Stomach smooth muscle (tissue), 2 donors: ENCODE measurements around the gene ATXN1.

ENCODE experiments used
- H3K27ac ChIP-seq: one replicate; pipeline ENCODE4 v1.7.0; 2013; ENCODE audit warnings: mild to moderate bottlenecking, low read length, inconsistent platforms
- H3K27me3 ChIP-seq, 2 donors: one replicate each; pipeline ENCODE4 v1.7.0; 2013; ENCODE audit warnings: low read length in 2 of 2; ENCODE audit not compliant: insufficient read depth in 2 of 2, control insufficient read depth in 1 of 2
- H3K36me3 ChIP-seq, 2 donors: one replicate each; pipeline ENCODE4 v1.7.0; 2013; ENCODE audit warnings: low read length in 2 of 2; ENCODE audit not compliant: control insufficient read depth in 2 of 2, insufficient read depth in 2 of 2
- H3K4me1 ChIP-seq: one replicate; pipeline ENCODE4 v1.7.0; 2013; ENCODE audit warnings: low read length; ENCODE audit not compliant: control insufficient read depth, insufficient read depth
- H3K4me3 ChIP-seq, 2 donors: one replicate each; pipeline ENCODE4 v1.7.0; 2013; ENCODE audit warnings: low read length in 2 of 2
- H3K9ac ChIP-seq, 2 donors: one replicate each; pipeline ENCODE4 v1.7.0; 2013; ENCODE audit warnings: low read length in 2 of 2, mild to moderate bottlenecking in 1 of 2
- H3K9me3 ChIP-seq, 2 donors: one replicate each; pipeline ENCODE4 v1.7.0; 2013; ENCODE audit warnings: low read length in 2 of 2; ENCODE audit not compliant: control insufficient read depth in 2 of 2
- donor health status: healthy.
- donor health status: Pancreatic carcinoma.

The ATXN1 gene

GRCh38 chr6:16377470-16377869, 383.8 kb downstream of the ATXN1 start:
- no peaks in the 10 kb centered on the region for H3K36me3 ChIP-seq
- H3K4me1 ChIP-seq: peaks cover 12% of the 10 kb centered on the region
- no peak overlapping the region for H3K4me3 ChIP-seq
- no peak overlapping the region for H3K9ac ChIP-seq
- H3K27ac ChIP-seq: no peak overlapping the region
- H3K9me3 ChIP-seq: no peaks in the 10 kb centered on the region
- H3K27me3 ChIP-seq: no peaks in the 10 kb centered on the region

- Histone ChIP-seq H3K27ac (no peak overlapping the region), H3K4me1 (peaks cover 12% of the 10 kb centered on the region), H3K9me3 (no peaks in the 10 kb centered on the region), H3K27me3 (no peaks in the 10 kb centered on the region), H3K4me3 (no peak overlapping the region), H3K36me3 (no peaks in the 10 kb centered on the region), H3K9ac (no peak overlapping the region)
Measured at GRCh38 chr6:16375843-16376242, 385.4 kb downstream of the ATXN1 start.

GRCh38 chr6:16375206-16375605, 386.1 kb downstream of the ATXN1 start:
- H3K36me3 ChIP-seq: no peaks in the 10 kb centered on the region
- no peaks in the 10 kb centered on the region for H3K27me3 ChIP-seq
- H3K9me3 ChIP-seq: no peaks in the 10 kb centered on the region
- H3K9ac ChIP-seq: no peak overlapping the region
- no peak overlapping the region for H3K27ac ChIP-seq
- H3K4me1 ChIP-seq: peaks cover 12% of the 10 kb centered on the region
- H3K4me3 ChIP-seq: no peak overlapping the region

GRCh38 chr6:16374461-16375200, 386.6 kb downstream of the ATXN1 start:
- H3K36me3 ChIP-seq: no peaks in the 10 kb centered on the region
- no peak overlapping the region for H3K27ac ChIP-seq
- no peak overlapping the region for H3K9ac ChIP-seq
- no peaks in the 10 kb centered on the region for H3K27me3 ChIP-seq
- H3K4me3 ChIP-seq: no peak overlapping the region
- H3K9me3 ChIP-seq: no peaks in the 10 kb centered on the region
- peaks cover 12% of the 10 kb centered on the region for H3K4me1 ChIP-seq

- Histone ChIP-seq H3K27me3 (no peaks in the 10 kb centered on the region), H3K36me3 (no peaks in the 10 kb centered on the region), H3K9ac (no peak overlapping the region), H3K4me3 (no peak overlapping the region), H3K4me1 (peaks cover 12% of the 10 kb centered on the region), H3K9me3 (no peaks in the 10 kb centered on the region), H3K27ac (no peak overlapping the region)
Measured at GRCh38 chr6:16374016-16374415, 387.2 kb downstream of the ATXN1 start.

GRCh38 chr6:16372029-16372776, 389.1 kb downstream of the ATXN1 start:
- H3K27ac ChIP-seq: no peak overlapping the region
- no peak overlapping the region for H3K4me3 ChIP-seq
- H3K36me3 ChIP-seq: no peaks in the 10 kb centered on the region
- H3K9ac ChIP-seq: no peak overlapping the region
- H3K4me1 ChIP-seq: peaks cover 6% of the 10 kb centered on the region
- H3K9me3 ChIP-seq: no peaks in the 10 kb centered on the region
- H3K27me3 ChIP-seq: no peaks in the 10 kb centered on the region

GRCh38 chr6:16371401-16371800, 389.9 kb downstream of the ATXN1 start:
- no peak overlapping the region for H3K9ac ChIP-seq
- no peak overlapping the region for H3K27ac ChIP-seq
- no peaks in the 10 kb centered on the region for H3K27me3 ChIP-seq
- no peaks in the 10 kb centered on the region for H3K9me3 ChIP-seq
- H3K4me1 ChIP-seq: peaks cover 6% of the 10 kb centered on the region
- no peaks in the 10 kb centered on the region for H3K36me3 ChIP-seq
- no peak overlapping the region for H3K4me3 ChIP-seq

GRCh38 chr6:16370943-16371342, 390.3 kb downstream of the ATXN1 start:
- H3K27me3 ChIP-seq: no peaks in the 10 kb centered on the region
- H3K4me3 ChIP-seq: no peak overlapping the region
- H3K9ac ChIP-seq: no peak overlapping the region
- H3K27ac ChIP-seq: no peak overlapping the region
- H3K4me1 ChIP-seq: peaks cover 6% of the 10 kb centered on the region
- H3K36me3 ChIP-seq: no peaks in the 10 kb centered on the region
- no peaks in the 10 kb centered on the region for H3K9me3 ChIP-seq

- Histone ChIP-seq H3K36me3 (no peaks in the 10 kb centered on the region), H3K9me3 (no peaks in the 10 kb centered on the region), H3K4me1 (peaks cover 4% of the 10 kb centered on the region), H3K27me3 (no peaks in the 10 kb centered on the region), H3K4me3 (no peak overlapping the region), H3K9ac (no peak overlapping the region), H3K27ac (no peak overlapping the region)
Measured at GRCh38 chr6:16369989-16370388, 391.3 kb downstream of the ATXN1 start.

GRCh38 chr6:16369140-16369745, 392.0 kb downstream of the ATXN1 start:
- no peak overlapping the region for H3K9ac ChIP-seq
- no peaks in the 10 kb centered on the region for H3K27me3 ChIP-seq
- H3K27ac ChIP-seq: no peak overlapping the region
- no peaks in the 10 kb centered on the region for H3K4me1 ChIP-seq
- H3K4me3 ChIP-seq: no peak overlapping the region
- H3K9me3 ChIP-seq: no peaks in the 10 kb centered on the region
- no peaks in the 10 kb centered on the region for H3K36me3 ChIP-seq

GRCh38 chr6:16367571-16367970, 393.7 kb downstream of the ATXN1 start:
- H3K27me3 ChIP-seq: no peaks in the 10 kb centered on the region
- H3K9ac ChIP-seq: no peak overlapping the region
- H3K36me3 ChIP-seq: no peaks in the 10 kb centered on the region
- no peaks in the 10 kb centered on the region for H3K9me3 ChIP-seq
- no peak overlapping the region for H3K4me3 ChIP-seq
- H3K4me1 ChIP-seq: no peaks in the 10 kb centered on the region
- no peak overlapping the region for H3K27ac ChIP-seq
